GM12864 (cell line): Measurements from ENCODE around the gene SEMA4F.

Experiments used
- DNase-seq: peaks from one replicate; pipeline ENCODE4 v3.0.0-alpha.2; 2011; ENCODE audit warnings: low read depth
- H3K4me3 ChIP-seq: 2 replicates; pipeline ENCODE4 v1.5.1; 2011; ENCODE audit warnings: mild to moderate bottlenecking, low read depth, low read length, control low read depth
- CTCF ChIP-seq: IDR thresholded peaks from 2 replicates; pipeline ENCODE4 v1.5.1; 2011; ENCODE audit warnings: low read depth, mild to moderate bottlenecking, moderate library complexity, low read length, control low read depth, inconsistent platforms; ENCODE audit errors: missing control alignments

SEMA4F gene

GRCh38 chr2:74693668-74694067 lies 39.6 kb downstream of the SEMA4F start:
- no peak for TF ChIP-seq CTCF
- no peak for DNase-seq
- H3K4me3 ChIP-seq, result no peak overlapping the region

- TF ChIP-seq CTCF, result no peak
- DNase-seq, result no peak
- no peak overlapping the region for H3K4me3 ChIP-seq
Measured at GRCh38 chr2:74694281-74694680, 40.2 kb downstream of the SEMA4F start.

GRCh38 chr2:74695663-74696062 lies 41.6 kb downstream of the SEMA4F start:
- no peak overlapping the region for H3K4me3 ChIP-seq
- DNase-seq, result no peak
- no peak for TF ChIP-seq CTCF

- no peak for TF ChIP-seq CTCF
- DNase-seq, result no peak
- no peak overlapping the region for H3K4me3 ChIP-seq
Measured at GRCh38 chr2:74696829-74697228, 42.8 kb downstream of the SEMA4F start.

GRCh38 chr2:74700643-74701372 lies 46.8 kb downstream of the SEMA4F start:
- no peak for DNase-seq
- no peak overlapping the region for H3K4me3 ChIP-seq
- TF ChIP-seq CTCF, result no peak

GRCh38 chr2:74702001-74702715 lies 48.1 kb downstream of the SEMA4F start:
- no peak for TF ChIP-seq CTCF
- no peak overlapping the region for H3K4me3 ChIP-seq
- no peak for DNase-seq
